Dendritic cell treated with granulocyte-macrophage colony-stimulating factor and Interleukin-4, amounts not matched to agents 40 ng/mL and 50 ng/mL, for 4 days (primary cell): ENCODE data around the gene FNDC3A.
A peak's percentile ranks its signal among the peaks of the same experiment; 100 is the strongest.

Source experiments
- H3K27ac Mint-ChIP-seq: one replicate; pipeline ENCODE4 v1.8.0; 2022; ENCODE audit warnings: mild to moderate bottlenecking, mixed read lengths
- H3K27me3 Mint-ChIP-seq: one replicate; pipeline ENCODE4 v1.8.0; 2022; ENCODE audit warnings: mild to moderate bottlenecking, mixed read lengths
- H3K36me3 Mint-ChIP-seq: one replicate; pipeline ENCODE4 v1.8.0; 2022; ENCODE audit warnings: low read depth, mixed read lengths
- H3K4me1 Mint-ChIP-seq: one replicate; pipeline ENCODE4 v1.8.0; 2022; ENCODE audit warnings: low read depth, mixed read lengths
- H3K4me3 Mint-ChIP-seq: one replicate; pipeline ENCODE4 v1.8.0; 2022; ENCODE audit warnings: mild to moderate bottlenecking, moderate library complexity, mixed read lengths
- H3K9me3 Mint-ChIP-seq: one replicate; pipeline ENCODE4 v1.8.0; 2022; ENCODE audit warnings: mixed read lengths
- intact Hi-C: fragments of 100-400 bp; cut with micrococcal nuclease; formaldehyde crosslinking; loops from one replicate; pipeline ENCODE4 v1.15.0; 2022

The FNDC3A gene

GRCh38 chr13:49253310-49253709, 277.6 kb downstream of the FNDC3A start:
- Mint-ChIP-seq H3K27ac (no peak overlapping the region), H3K36me3 (peaks cover 36% of the 10 kb centered on the region), H3K4me1 (peaks cover 28% of the 10 kb centered on the region), H3K4me3 (no peak overlapping the region), H3K9me3 (no peaks in the 10 kb centered on the region), H3K27me3 (no peaks in the 10 kb centered on the region)
- intact Hi-C loops, result no loop called here

- Mint-ChIP-seq H3K4me1 (peaks cover 21% of the 10 kb centered on the region), H3K9me3 (no peaks in the 10 kb centered on the region), H3K36me3 (peaks cover 34% of the 10 kb centered on the region), H3K4me3 (no peak overlapping the region), H3K27me3 (no peaks in the 10 kb centered on the region), H3K27ac (no peak overlapping the region)
- intact Hi-C loops, result no loop called here
Observed at GRCh38 chr13:49254007-49254406, 278.3 kb downstream of the FNDC3A start.

DNA sequence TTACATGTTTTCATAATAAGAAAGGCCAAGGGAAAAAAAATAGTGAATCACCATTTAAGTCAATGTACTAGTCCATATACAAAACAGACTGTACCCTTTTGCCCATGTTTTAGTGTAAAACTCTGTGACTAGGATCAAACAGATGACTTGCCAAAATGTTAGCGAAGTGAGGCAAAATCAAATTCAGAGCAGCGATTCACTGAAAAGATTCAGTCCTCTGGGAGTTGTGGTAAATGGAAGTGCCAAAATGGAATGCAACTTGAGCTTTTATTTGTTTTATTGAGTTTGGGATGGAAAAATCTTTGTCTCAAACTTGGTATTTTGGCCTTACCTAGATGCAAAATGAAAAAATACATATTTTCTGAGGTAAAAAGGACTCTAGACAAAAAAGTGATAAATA, 281.1 kb downstream of the FNDC3A start:
- intact Hi-C loops, result no loop called here
- Mint-ChIP-seq H3K4me1 (peaks cover 14% of the 10 kb centered on the region), H3K9me3 (no peaks in the 10 kb centered on the region), H3K4me3 (no peak overlapping the region), H3K27ac (no peak overlapping the region), H3K27me3 (no peaks in the 10 kb centered on the region), H3K36me3 (peaks cover 53% of the 10 kb centered on the region)

- Mint-ChIP-seq H3K36me3 (peaks cover 53% of the 10 kb centered on the region), H3K27ac (peak overlapping the region; percentile 76), H3K27me3 (no peaks in the 10 kb centered on the region), H3K9me3 (no peaks in the 10 kb centered on the region), H3K4me1 (peaks cover 10% of the 10 kb centered on the region), H3K4me3 (peak overlapping the region; percentile 60)
- intact Hi-C loops, result no loop called here
Observed at GRCh38 chr13:49258089-49258796, 282.5 kb downstream of the FNDC3A start.
